Sigmoid colon (tissue), 4 donors: ENCODE measurements around the gene ASTN1.

Source experiments
- POLR2A ChIP-seq, 2 donors: fragments of 450-650 bp; IDR thresholded peaks; one replicate each; pipeline ENCODE4 v1.6.1; 2016; ENCODE audit warnings: antibody characterized with exemption in 2 of 2, mild to moderate bottlenecking in 2 of 2, moderate library complexity in 2 of 2
- POLR2AphosphoS5 ChIP-seq, 4 donors: sonication (generic); formaldehyde crosslinking; IDR thresholded peaks; one replicate each; pipeline ENCODE4 v1.6.1; 2017; ENCODE audit warnings: antibody characterized with exemption in 4 of 4
- TF ChIP-seq, protein P1 (sequence below), 4 experiments: fragments of 450-650 bp in 3 of 4; fragments of 200-600 bp in 1 of 4; IDR thresholded peaks; one replicate each; pipeline ENCODE4 v1.5.1; 2016 to 2019; ENCODE audit warnings: antibody characterized with exemption in 4 of 4, mild to moderate bottlenecking in 3 of 4, moderate library complexity in 2 of 4

DNA sequence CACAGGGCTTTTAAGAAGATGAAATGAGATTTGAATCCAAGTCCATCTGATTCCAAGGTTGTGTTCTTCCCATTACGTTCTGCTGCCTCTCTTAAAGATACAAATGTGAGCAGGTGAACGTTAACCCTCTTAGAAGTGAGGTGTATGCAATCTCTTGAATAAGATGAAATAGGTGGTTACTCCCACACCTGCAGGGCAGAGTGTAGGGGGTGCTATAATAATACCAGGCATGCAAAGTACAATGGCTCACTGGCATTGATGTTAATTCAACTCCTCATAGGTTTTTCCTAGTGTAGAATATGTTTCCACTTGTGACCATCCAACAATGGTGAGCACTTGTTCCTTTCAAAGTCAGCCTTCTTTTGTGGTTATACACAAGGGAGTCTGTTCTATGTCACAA lies 163.0 kb downstream of the ASTN1 start:
- TF ChIP-seq, protein P1, sequence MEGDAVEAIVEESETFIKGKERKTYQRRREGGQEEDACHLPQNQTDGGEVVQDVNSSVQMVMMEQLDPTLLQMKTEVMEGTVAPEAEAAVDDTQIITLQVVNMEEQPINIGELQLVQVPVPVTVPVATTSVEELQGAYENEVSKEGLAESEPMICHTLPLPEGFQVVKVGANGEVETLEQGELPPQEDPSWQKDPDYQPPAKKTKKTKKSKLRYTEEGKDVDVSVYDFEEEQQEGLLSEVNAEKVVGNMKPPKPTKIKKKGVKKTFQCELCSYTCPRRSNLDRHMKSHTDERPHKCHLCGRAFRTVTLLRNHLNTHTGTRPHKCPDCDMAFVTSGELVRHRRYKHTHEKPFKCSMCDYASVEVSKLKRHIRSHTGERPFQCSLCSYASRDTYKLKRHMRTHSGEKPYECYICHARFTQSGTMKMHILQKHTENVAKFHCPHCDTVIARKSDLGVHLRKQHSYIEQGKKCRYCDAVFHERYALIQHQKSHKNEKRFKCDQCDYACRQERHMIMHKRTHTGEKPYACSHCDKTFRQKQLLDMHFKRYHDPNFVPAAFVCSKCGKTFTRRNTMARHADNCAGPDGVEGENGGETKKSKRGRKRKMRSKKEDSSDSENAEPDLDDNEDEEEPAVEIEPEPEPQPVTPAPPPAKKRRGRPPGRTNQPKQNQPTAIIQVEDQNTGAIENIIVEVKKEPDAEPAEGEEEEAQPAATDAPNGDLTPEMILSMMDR (IDR thresholded peaks at IDR 0.05): no peak
- no peak for TF ChIP-seq POLR2AphosphoS5 (IDR thresholded peaks at IDR 0.05)
- TF ChIP-seq POLR2A (IDR thresholded peaks at IDR 0.05): no peak
